H1 (cell line): ENCODE measurements around the gene CEP78. TPM values are rescaled to one million over a fixed set of nuclear protein-coding genes. Genes with fewer than 3 reads are reported as not detected.

Experiments
- JUND ChIP-seq: IDR thresholded peaks from 2 replicates; pipeline ENCODE4 v1.6.1; 2011; ENCODE audit warnings: mild to moderate bottlenecking, improper control_type of control experiment, low read length
- MAX ChIP-seq: IDR thresholded peaks from 2 replicates; pipeline ENCODE4 v1.6.1; 2012; ENCODE audit warnings: inconsistent platforms
- NANOG ChIP-seq: IDR thresholded peaks from 2 replicates; pipeline ENCODE4 v1.6.1; 2011; ENCODE audit warnings: low read length, low read depth, mild to moderate bottlenecking, inconsistent platforms; ENCODE audit not compliant: insufficient read depth, poor library complexity, severe bottlenecking
- PHF8 ChIP-seq: fragments of 200-600 bp; sonication (generic); conservative IDR thresholded peaks from 2 replicates; pipeline ENCODE4 v1.7.1; 2012; ENCODE audit warnings: low read depth, mild to moderate bottlenecking, inconsistent platforms, low read length, moderate library complexity
- SIN3A ChIP-seq, 2 experiments: IDR thresholded peaks in 1 of 2; conservative IDR thresholded peaks in 1 of 2; 2 replicates each; pipeline ENCODE4 v1.6.1; 2011 to 2012; ENCODE audit warnings: low read length in 2 of 2, improper control_type of control experiment in 1 of 2, low read depth in 1 of 2, mild to moderate bottlenecking in 1 of 2
- polyA plus RNA-seq, 7 experiments: library from polyadenylated mRNA; depleted of rRNA in 3 of 7; stranded (reverse) in 5 of 7; unstranded in 2 of 7; fragments of >200 nt in 5 of 7; fragments of 200-250 nt in 2 of 7; gene quantifications; 1 replicate in 5 of 7; 2 replicates in 1 of 7; 4 replicates in 1 of 7; pipeline versions ENCODE4 v1.2.1 to v1.2.3, GENCODE V29; 2011 to 2013; ENCODE audit warnings: missing spikeins in 2 of 7, mixed read lengths in 2 of 7
- total RNA-seq: library from RNA; stranded (reverse); fragmentation: NEBNext Ultra II Directional; extraction: Animal tissue kit (Norgen Biotek cat#: 25700); gene quantifications from 2 replicates; pipeline ENCODE4 v1.2.1, GENCODE V29; 2021

The CEP78 gene
- total and polyA plus RNA-seq, 2 of the 8 experiments (the other 6 are each of a cell fraction or from before 2014, with no cell fraction given), result 10.3 to 40.9 TPM

DNA sequence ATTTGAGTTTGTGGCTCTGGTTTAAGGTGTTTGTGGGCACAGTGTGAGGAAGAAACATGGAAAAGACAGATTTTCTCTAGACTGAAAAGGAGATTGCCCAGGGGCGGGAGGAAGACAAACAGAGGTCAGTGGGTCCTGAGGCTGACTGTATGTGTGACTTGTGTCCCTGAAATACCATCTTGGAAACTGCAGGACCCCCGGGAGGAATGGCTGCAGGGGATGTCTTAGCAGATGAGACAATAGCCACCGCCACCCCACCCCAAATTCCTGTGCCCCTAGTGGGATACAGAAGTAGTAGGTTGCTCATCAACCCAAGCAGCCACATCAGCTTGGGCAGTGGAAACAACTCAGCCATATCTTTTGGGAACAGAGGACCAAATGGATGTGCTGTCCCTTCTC is 59.3 kb downstream of the CEP78 start (continued):
- no peak for TF ChIP-seq NANOG
- no peak for TF ChIP-seq MAX
- TF ChIP-seq JUND, result no peak
- no peak for TF ChIP-seq SIN3A (conservative IDR thresholded peaks at IDR 0.05 in 1 of 2, IDR thresholded peaks at IDR 0.05 in 1 of 2; ENCODE audit: low read depth in 1 of 2, low read length in 2 of 2)
- TF ChIP-seq PHF8, result no peak
